ENCODE data around the gene SNTA1.

Gene SNTA1

DNA sequence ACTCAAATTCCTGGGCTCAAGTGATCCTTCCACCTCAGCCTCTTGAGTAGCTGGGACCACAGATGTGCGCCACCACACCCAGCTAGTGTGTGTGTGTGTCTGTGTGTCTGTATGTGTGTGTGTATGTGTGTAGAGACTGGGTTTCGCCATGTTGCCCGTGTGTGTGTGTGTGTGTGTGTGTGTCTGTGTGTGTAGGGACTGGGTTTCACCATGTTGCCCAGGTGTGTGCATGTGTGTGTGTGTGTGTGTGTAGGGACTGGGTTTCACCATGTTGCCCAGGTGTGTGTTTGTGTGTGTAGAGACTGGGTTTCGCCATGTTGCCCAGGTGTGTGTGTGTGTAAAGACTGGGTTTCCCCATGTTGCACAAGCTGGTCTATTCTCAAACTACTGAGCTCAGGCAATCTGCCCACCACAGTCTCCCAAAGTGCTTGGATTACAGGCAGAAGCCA lies 70.5 kb downstream of the SNTA1 start:
- H3K4me3 ChIP-seq (ENCODE audit: low read depth, low read length), result no peak overlapping the region
- TF ChIP-seq CTCF (IDR thresholded peaks at IDR 0.05; ENCODE audit: borderline replicate concordance, insufficient read depth, low read depth, low read length), result no peak

GRCh38 chr20:33370291-33370690 lies 73.3 kb downstream of the SNTA1 start:
- TF ChIP-seq CTCF (IDR thresholded peaks at IDR 0.05; ENCODE audit: borderline replicate concordance, insufficient read depth, low read depth, low read length), result no peak
- H3K4me3 ChIP-seq (ENCODE audit: low read depth, low read length), result no peak overlapping the region

- no peak for TF ChIP-seq CTCF (IDR thresholded peaks at IDR 0.05; ENCODE audit: borderline replicate concordance, insufficient read depth, low read depth, low read length)
- H3K4me3 ChIP-seq (ENCODE audit: low read depth, low read length), result no peak overlapping the region
These were observed 80.7 kb downstream of the SNTA1 start for GRCh38 chr20:33362898-33363297.

DNA sequence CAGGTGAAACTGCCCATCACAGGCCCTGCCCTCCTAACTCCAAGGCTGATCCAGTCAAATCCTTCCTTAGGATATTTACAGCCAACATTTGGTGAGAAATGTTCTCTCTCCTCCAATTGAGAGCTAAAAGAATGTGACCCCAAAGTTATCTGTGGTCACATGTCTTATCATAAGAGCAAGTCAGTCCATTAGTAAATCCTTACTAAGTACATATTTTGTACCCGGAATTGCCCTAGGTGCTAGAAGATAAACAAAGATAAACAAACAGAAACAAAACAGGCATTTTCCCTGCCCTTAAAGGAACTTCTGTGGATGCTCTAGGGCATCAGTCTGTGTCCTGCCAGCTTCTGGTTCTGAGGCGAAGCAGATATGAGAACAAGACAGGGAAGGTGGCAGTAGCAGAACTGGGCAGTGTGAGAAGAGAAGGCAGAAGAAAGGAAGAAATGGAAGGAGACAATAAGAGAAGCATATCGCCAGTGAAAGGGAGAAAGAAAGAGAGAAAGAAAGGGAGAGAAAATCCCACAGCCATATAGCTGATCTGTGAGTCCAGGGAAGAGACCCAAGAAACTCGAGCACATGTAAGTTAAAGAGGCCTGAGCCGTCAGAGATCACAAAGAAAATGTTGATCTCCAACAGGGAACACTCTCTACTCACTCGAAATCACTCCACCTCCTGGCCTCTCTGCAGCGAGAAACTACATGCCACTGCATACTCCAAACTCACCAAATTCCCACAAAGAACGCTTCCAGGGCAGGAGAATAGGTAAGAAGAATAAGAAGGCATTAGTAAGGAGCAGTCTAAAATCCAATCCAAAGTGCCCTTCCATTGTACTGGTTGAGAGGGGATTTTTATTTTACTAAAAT lies 83.9 kb downstream of the SNTA1 start:
- no peak overlapping the region for H3K4me3 ChIP-seq (ENCODE audit: low read depth, low read length)
- TF ChIP-seq CTCF (IDR thresholded peaks at IDR 0.05; ENCODE audit: borderline replicate concordance, insufficient read depth, low read depth, low read length), result no peak
